Measurements from ENCODE around the gene CLEC6A. TPM values are rescaled to one million over a fixed set of nuclear protein-coding genes. Genes with fewer than 3 reads are reported as not detected.

Gene CLEC6A
- total RNA-seq, result not detected in 2 replicates

GRCh38 chr12:8455727-8456360 is at the start of gene CLEC6A:
CLEC6A (plus strand) TSS chr12:8455962; CDS start chr12:8456112, 150 bp downstream.

GRCh38 chr12:8513256-8513655 is 57.5 kb downstream of the CLEC6A start, which contains the start of gene CLEC4D:
CLEC4D (plus strand) TSS chr12:8513503; CDS start chr12:8513733, 230 bp downstream.

Other genes starting within 250 kb of the CLEC6A start
- 0.16 and 0.25 TPM in 2 replicates for gene FAM90A1, start 228.3 kb upstream of the CLEC6A start, total RNA-seq
- not detected in 2 replicates for gene CLEC4D, start 57.5 kb downstream of the CLEC6A start, total RNA-seq
- 4.6 and 14.0 TPM in 2 replicates for gene CLEC4E, start 84.9 kb downstream of the CLEC6A start, total RNA-seq
- gene AICDA, start 156.9 kb downstream of the CLEC6A start, total RNA-seq, result 0.13 TPM in 1 of 2 replicates, not detected in the other
- gene MFAP5, start 206.9 kb downstream of the CLEC6A start, total RNA-seq, result 0.89 and 1.5 TPM in 2 replicates
- gene RIMKLB, start 242.0 kb downstream of the CLEC6A start, total RNA-seq, result 10.3 and 13.1 TPM in 2 replicates